ENCODE measurements around the gene DMD.

- no peak for TF ChIP-seq CTCF (IDR thresholded peaks at IDR 0.05; ENCODE audit: low read length)
- TF ChIP-seq EZH2phosphoT487 (IDR thresholded peaks at IDR 0.05; ENCODE audit: low read length): no peak
Observed at GRCh38 chrX:31319586-31319985, 1891.8 kb downstream of the DMD start.

All from MM.1S (cell line).